Prostate gland (tissue), 2 donors: Measurements from ENCODE around the gene PTPRT.

Source experiments
- POLR2A ChIP-seq: fragments of 450-650 bp; IDR thresholded peaks from one replicate; pipeline ENCODE4 v1.6.1; 2016; ENCODE audit warnings: antibody characterized with exemption, mild to moderate bottlenecking
- POLR2AphosphoS5 ChIP-seq: sonication (generic); formaldehyde crosslinking; IDR thresholded peaks from one replicate; pipeline ENCODE4 v1.6.1; 2017; ENCODE audit warnings: antibody characterized with exemption
- TF ChIP-seq, protein P1 (sequence below), 4 experiments: fragments of 200-600 bp in 2 of 4; fragments of 450-650 bp in 2 of 4; sonication (generic) in 2 of 4; IDR thresholded peaks; 1 replicate in 3 of 4; 2 replicates in 1 of 4; pipeline ENCODE4 v1.5.1; 2016 to 2019; ENCODE audit warnings: antibody characterized with exemption in 4 of 4, mild to moderate bottlenecking in 2 of 4, moderate library complexity in 2 of 4

- TF ChIP-seq, protein P1, sequence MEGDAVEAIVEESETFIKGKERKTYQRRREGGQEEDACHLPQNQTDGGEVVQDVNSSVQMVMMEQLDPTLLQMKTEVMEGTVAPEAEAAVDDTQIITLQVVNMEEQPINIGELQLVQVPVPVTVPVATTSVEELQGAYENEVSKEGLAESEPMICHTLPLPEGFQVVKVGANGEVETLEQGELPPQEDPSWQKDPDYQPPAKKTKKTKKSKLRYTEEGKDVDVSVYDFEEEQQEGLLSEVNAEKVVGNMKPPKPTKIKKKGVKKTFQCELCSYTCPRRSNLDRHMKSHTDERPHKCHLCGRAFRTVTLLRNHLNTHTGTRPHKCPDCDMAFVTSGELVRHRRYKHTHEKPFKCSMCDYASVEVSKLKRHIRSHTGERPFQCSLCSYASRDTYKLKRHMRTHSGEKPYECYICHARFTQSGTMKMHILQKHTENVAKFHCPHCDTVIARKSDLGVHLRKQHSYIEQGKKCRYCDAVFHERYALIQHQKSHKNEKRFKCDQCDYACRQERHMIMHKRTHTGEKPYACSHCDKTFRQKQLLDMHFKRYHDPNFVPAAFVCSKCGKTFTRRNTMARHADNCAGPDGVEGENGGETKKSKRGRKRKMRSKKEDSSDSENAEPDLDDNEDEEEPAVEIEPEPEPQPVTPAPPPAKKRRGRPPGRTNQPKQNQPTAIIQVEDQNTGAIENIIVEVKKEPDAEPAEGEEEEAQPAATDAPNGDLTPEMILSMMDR (IDR thresholded peaks at IDR 0.05): no peak
- TF ChIP-seq POLR2A (no peak), POLR2AphosphoS5 (no peak)
Observed at GRCh38 chr20:42274986-42275385, 914.7 kb downstream of the PTPRT start.
